Measurements from ENCODE around the gene PITPNC1.

DNA sequence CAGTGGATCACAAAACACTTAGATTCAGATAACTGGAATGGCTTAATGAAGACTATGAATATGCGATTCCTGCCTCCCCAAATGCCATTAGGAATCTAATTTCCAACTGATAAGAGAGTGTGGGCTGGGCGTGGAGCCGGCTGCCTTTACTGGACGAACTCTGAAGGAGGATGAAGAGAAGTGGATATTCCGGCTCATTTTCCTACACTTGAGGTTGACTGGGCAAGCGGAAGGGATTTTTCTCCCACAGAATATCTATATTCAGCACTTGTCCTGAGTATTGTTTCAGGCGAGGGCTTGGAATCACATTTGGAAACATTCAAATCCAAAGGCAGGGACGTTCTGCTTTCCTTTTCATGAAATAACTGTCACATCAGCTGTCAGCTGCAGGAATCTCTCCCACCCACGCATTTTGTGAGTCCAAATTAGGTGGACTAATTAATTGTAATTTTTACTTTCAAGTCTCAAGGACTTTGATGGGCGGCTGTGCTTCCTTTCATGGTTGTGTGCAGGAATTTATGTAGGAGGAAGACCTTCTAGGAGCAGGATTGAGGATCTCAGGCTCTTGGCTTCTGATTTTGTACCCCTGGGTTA, 138.5 kb downstream of the PITPNC1 start:
- TF ChIP-seq POLR2A (IDR thresholded peaks at IDR 0.05): no peak
- TF ChIP-seq, protein P1, sequence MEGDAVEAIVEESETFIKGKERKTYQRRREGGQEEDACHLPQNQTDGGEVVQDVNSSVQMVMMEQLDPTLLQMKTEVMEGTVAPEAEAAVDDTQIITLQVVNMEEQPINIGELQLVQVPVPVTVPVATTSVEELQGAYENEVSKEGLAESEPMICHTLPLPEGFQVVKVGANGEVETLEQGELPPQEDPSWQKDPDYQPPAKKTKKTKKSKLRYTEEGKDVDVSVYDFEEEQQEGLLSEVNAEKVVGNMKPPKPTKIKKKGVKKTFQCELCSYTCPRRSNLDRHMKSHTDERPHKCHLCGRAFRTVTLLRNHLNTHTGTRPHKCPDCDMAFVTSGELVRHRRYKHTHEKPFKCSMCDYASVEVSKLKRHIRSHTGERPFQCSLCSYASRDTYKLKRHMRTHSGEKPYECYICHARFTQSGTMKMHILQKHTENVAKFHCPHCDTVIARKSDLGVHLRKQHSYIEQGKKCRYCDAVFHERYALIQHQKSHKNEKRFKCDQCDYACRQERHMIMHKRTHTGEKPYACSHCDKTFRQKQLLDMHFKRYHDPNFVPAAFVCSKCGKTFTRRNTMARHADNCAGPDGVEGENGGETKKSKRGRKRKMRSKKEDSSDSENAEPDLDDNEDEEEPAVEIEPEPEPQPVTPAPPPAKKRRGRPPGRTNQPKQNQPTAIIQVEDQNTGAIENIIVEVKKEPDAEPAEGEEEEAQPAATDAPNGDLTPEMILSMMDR (IDR thresholded peaks at IDR 0.05): no peak

Data from gastroesophageal sphincter (tissue), 3 donors.